GM12864 (cell line): Measurements from ENCODE around the gene NUP62.

Source experiments
- DNase-seq: peaks from one replicate; pipeline ENCODE4 v3.0.0-alpha.2; 2011; ENCODE audit warnings: low read depth
- H3K4me3 ChIP-seq: 2 replicates; pipeline ENCODE4 v1.5.1; 2011; ENCODE audit warnings: mild to moderate bottlenecking, low read depth, low read length, control low read depth
- TF ChIP-seq, protein P1 (sequence below): IDR thresholded peaks from 2 replicates; pipeline ENCODE4 v1.5.1; 2011; ENCODE audit warnings: low read depth, mild to moderate bottlenecking, moderate library complexity, low read length, control low read depth, inconsistent platforms; ENCODE audit errors: missing control alignments

The NUP62 gene, protein sequence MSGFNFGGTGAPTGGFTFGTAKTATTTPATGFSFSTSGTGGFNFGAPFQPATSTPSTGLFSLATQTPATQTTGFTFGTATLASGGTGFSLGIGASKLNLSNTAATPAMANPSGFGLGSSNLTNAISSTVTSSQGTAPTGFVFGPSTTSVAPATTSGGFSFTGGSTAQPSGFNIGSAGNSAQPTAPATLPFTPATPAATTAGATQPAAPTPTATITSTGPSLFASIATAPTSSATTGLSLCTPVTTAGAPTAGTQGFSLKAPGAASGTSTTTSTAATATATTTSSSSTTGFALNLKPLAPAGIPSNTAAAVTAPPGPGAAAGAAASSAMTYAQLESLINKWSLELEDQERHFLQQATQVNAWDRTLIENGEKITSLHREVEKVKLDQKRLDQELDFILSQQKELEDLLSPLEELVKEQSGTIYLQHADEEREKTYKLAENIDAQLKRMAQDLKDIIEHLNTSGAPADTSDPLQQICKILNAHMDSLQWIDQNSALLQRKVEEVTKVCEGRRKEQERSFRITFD

DNA sequence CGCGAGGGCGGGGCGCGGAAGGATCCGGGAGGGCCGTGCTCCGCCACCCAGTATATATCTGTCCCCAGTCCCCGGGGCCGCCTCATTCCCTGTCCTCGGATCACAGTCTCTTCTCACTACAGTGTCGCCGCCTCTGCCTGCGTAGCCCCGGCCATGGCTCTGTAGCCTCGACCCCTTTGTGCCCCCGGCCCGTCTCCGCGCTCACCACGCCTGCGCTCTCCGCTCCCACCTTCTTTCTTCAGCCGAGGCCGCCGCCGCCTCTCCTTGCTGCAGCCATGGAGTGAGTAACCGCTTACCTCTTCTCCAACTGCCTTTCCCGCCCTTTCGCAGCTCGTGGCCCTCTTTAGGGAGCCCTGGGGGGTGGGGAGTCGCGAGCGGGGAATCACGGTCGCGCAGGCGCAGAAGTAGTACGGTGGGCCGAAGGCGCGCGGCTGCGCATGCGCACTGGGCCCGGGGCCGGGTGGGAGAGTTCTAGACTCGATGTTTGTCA lies at the start of gene NUP62, which contains the start of gene ATF5:
TSS of gene NUP62 (minus strand) at position 384 of the 490 bp plus-strand sequence. CDS start 19,697 bp downstream, outside the sequence.
TSS of gene ATF5 (plus strand) at position 85 of the 490 bp plus-strand sequence. CDS start 1,646 bp downstream, outside the sequence.
- TF ChIP-seq, protein P1, sequence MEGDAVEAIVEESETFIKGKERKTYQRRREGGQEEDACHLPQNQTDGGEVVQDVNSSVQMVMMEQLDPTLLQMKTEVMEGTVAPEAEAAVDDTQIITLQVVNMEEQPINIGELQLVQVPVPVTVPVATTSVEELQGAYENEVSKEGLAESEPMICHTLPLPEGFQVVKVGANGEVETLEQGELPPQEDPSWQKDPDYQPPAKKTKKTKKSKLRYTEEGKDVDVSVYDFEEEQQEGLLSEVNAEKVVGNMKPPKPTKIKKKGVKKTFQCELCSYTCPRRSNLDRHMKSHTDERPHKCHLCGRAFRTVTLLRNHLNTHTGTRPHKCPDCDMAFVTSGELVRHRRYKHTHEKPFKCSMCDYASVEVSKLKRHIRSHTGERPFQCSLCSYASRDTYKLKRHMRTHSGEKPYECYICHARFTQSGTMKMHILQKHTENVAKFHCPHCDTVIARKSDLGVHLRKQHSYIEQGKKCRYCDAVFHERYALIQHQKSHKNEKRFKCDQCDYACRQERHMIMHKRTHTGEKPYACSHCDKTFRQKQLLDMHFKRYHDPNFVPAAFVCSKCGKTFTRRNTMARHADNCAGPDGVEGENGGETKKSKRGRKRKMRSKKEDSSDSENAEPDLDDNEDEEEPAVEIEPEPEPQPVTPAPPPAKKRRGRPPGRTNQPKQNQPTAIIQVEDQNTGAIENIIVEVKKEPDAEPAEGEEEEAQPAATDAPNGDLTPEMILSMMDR = no peak
- no peak for DNase-seq
- peak within 1 kb of the TSS; percentile 63 for H3K4me3 ChIP-seq

DNA sequence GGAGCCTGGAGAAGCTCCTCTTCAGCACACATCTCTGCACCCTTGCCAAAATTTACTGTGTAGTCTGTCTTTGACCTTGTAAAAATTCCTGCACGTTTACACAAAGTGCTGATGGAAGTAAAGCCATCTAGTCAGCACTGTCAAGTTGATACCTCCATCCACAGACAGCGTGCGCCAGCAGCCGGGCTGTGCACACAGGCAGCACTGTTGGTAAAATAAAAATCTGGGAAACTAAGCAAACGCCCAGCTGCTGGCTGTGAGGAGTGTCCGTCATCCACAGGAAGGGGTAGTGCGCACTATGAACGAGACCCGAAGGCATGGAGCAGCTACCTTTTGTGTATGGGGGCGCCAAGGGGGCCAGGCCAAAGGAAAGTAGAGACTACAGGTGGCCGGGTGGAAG lies 49.0 kb upstream of the NUP62 start:
- no peak overlapping the region for H3K4me3 ChIP-seq
- TF ChIP-seq, protein P1 = no peak
- no peak for DNase-seq

DNA sequence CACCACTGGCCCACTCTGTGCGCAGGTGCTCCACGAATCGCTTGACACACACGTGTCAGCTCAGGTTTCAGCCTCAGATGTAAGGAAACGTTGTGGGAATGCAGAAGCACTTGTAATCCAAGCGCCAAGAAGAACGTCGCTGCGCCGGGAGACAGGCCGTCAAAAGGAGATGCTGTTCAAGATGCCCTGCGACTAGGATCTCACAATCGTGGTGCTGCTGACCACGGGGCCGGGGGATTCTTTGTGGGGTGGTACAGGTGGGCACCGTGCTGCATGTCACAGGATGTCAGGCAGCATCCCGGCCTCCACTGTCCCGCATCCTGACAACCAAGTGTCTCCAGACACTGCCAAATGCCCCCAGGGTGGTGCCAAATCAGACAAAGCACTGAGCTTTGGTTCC lies 48.6 kb upstream of the NUP62 start:
- DNase-seq = no peak
- TF ChIP-seq, protein P1 = no peak

DNA sequence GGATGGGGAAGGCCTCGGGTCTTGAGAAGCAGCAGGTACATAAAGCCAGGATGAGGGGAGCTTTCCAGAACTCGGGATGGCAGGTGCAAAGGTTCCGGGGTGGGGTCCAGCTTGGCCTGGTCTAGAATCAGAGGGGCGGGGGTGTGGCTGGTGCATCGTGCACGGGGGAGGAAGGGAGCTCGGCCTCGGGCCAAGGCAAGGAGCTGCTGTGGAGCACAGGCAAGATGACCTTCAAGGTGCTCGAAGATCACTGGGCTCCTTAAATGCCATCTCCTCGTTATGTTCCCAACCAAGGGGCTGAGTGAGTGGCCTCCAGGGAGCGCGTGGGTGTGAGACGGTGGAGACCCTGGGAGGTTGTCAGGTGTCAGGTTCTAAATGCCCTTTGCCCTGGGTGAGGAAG lies 47.8 kb upstream of the NUP62 start:
- no peak for DNase-seq
- no peak overlapping the region for H3K4me3 ChIP-seq

More for the DNA sequence above, 48.6 kb upstream of the NUP62 start:
- no peak overlapping the region for H3K4me3 ChIP-seq

DNA sequence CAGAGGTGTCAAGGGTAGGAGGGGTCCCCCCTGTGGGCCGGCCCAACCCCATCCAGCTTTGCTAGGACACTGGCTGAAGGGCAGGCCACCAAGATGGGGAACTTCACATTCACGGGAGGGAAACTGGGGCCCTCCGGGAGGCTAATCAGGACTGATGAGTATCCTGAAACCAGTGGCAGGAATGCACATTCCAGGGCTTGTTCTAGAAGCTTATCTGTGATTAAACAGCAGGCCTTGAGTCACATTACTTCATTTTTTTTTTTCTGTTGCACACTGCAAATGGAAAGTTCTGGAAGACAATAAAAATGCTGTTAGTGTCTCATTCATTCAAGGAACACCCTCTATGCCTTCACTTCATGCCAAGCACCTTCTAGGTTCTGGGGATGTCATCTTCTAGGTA lies 47.2 kb upstream of the NUP62 start:
- no peak for DNase-seq
- TF ChIP-seq, protein P1 = no peak
- H3K4me3 ChIP-seq = no peak overlapping the region

More for the DNA sequence above, 47.8 kb upstream of the NUP62 start:
- TF ChIP-seq, protein P1 = no peak

DNA sequence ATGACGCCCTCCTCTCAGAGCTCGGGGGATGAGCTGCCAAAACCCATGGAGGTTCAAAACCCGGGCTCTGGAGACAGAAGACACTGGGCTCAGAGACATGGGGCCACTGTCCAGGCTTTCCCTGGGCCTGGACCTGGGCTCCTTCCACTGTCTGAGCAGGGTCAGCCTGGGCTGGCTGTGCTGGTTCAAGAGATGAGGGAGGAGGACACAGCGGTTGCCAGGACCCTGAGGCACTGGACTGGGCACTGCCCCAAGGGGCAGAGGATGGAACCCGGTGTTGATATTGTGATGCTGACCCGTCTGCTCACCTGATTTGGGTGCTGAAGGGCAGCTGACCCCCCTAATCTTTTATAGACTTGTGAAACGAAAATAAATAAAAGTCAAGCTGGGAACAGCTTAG lies 45.7 kb upstream of the NUP62 start:
- DNase-seq = no peak
- no peak overlapping the region for H3K4me3 ChIP-seq
- TF ChIP-seq, protein P1 = no peak
